Common myeloid progenitor, CD34-positive (primary cell): Measurements from ENCODE around the gene B4GALT5.

Experiments
- CTCF ChIA-PET: fragments of 350-600 bp; sonication (Branson Sonifier 250); formaldehyde crosslinking; loops from one replicate; lab custom pipeline; 2021; ENCODE audit warnings: antibody characterized with exemption; lab: Charles Lee
- POLR2A ChIA-PET: fragments of 350-600 bp; sonication (Branson Sonifier 250); formaldehyde crosslinking; loops from one replicate; lab custom pipeline; 2021; ENCODE audit warnings: antibody characterized with exemption; lab: Charles Lee
- DNase-seq, 3 donors: peaks; one replicate each; pipeline versions ENCODE4 v3.0.0 to v3.0.0-alpha.2; 2013
- H3K27ac ChIP-seq, 2 experiments: 1 replicate in 1 of 2; 2 replicates in 1 of 2; pipeline ENCODE4 v1.7.0; 2013; ENCODE audit warnings: inconsistent platforms in 2 of 2, low read length in 2 of 2, mild to moderate bottlenecking in 2 of 2, low read depth in 1 of 2, moderate library complexity in 1 of 2; ENCODE audit not compliant: severe bottlenecking in 2 of 2, insufficient read depth in 1 of 2, poor library complexity in 1 of 2
- H3K27me3 ChIP-seq, 5 experiments: replicated peaks in 2 of 5; 1 replicate in 3 of 5; 2 replicates in 2 of 5; pipeline versions ENCODE4 v1.6.1 to v1.7.0; 2013; ENCODE audit warnings: low read length in 4 of 5, mild to moderate bottlenecking in 2 of 5, moderate library complexity in 2 of 5, inconsistent platforms in 1 of 5; ENCODE audit not compliant: insufficient read depth in 5 of 5, control insufficient read depth in 4 of 5
- H3K36me3 ChIP-seq, 4 experiments: 1 replicate in 2 of 4; 2 replicates in 2 of 4; pipeline versions ENCODE4 v1.6.1 to v1.7.0; 2013; ENCODE audit warnings: low read length in 3 of 4, control low read depth in 1 of 4, mild to moderate bottlenecking in 1 of 4; ENCODE audit not compliant: control insufficient read depth in 4 of 4, insufficient read depth in 4 of 4
- H3K4me1 ChIP-seq, 4 experiments: 1 replicate in 3 of 4; 2 replicates in 1 of 4; pipeline versions ENCODE4 v1.6.1 to v1.7.1; 2013; ENCODE audit warnings: low read length in 3 of 4, mild to moderate bottlenecking in 3 of 4, control low read depth in 1 of 4, inconsistent platforms in 1 of 4, moderate library complexity in 1 of 4; ENCODE audit not compliant: control insufficient read depth in 4 of 4, insufficient read depth in 4 of 4; ENCODE audit errors: control extremely low read depth in 1 of 4
- H3K4me3 ChIP-seq, 7 experiments: 1 replicate in 4 of 7; 2 replicates in 3 of 7; pipeline versions ENCODE4 v1.5.1 to v1.7.0; 2013; ENCODE audit warnings: mild to moderate bottlenecking in 7 of 7, low read length in 6 of 7, moderate library complexity in 6 of 7, inconsistent platforms in 2 of 7, low read depth in 2 of 7, control low read depth in 1 of 7; ENCODE audit not compliant: insufficient read depth in 4 of 7, control insufficient read depth in 1 of 7; ENCODE audit errors: extremely low read depth in 1 of 7
- H3K9me3 ChIP-seq, 5 experiments: 1 replicate in 4 of 5; 2 replicates in 1 of 5; pipeline versions ENCODE4 v1.6.1 to v1.7.1; 2013; ENCODE audit warnings: low read length in 4 of 5, mild to moderate bottlenecking in 2 of 5, inconsistent platforms in 1 of 5, low read depth in 1 of 5, moderate library complexity in 1 of 5; ENCODE audit not compliant: control insufficient read depth in 4 of 5, insufficient read depth in 2 of 5; ENCODE audit errors: control extremely low read depth in 1 of 5
- WGBS: methylation state at CpG from one replicate; pipeline ENCODE4 v1.1.5; 2013; ENCODE audit not compliant: insufficient coverage; 5-methylcytosine and 5-hydroxymethylcytosine counted together

Gene B4GALT5

DNA sequence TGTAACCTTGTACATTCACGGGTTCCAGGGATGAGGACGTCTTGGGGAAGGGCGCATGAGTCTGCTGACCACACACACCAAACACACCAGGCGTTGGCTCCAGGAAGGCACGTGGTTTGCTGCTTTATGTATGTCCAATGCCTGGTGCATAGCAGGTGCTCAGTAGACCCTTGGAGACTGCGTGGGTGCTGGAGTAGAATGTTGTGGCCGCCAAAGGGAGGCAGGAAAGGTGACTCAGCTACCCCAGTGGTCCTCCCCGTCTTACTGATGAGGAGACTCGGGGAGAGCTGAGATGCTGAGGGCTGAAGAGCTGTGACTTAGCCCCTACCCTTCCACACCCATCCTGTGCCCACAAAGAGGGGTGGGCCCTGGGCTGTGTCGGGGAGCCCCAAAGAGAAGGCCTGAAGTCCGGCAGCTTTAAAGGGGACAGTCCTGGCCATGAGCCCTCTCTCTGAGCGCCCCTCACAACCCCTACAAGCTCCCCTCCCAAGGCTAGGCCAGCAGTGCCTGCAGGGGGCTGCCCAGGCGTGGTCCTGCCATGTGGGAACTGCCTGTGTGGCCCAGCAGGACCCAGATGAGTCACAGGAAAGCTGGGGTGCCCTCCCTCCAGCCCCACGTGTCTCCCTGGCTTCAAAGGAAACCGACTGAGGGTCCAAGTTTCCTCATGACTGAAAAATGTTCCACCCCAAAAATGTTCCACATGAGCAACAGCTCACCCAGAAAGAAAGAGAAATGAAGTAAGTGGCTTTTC is 117.7 kb downstream of the B4GALT5 start:
- CTCF ChIA-PET, result interaction anchor here (1.2 to 4.6 kb wide), 3 partner anchors 13 to 60 kb away, joined by 3 to 30 read pairs (median 5); no protein-coding TSS in a partner anchor
- Histone ChIP-seq H3K36me3 (no peaks in the 10 kb centered on the region), H3K4me1 (peaks cover 0 to 15% (median 11%) of the 10 kb centered on the region in 4 experiments), H3K27ac (no peak overlapping the region), H3K27me3 (peaks cover 0 to 4% (median 0%) of the 10 kb centered on the region in 5 experiments), H3K4me3 (no peak overlapping the region), H3K9me3 (no peaks in the 10 kb centered on the region)
- POLR2A ChIA-PET, result no interaction called here
- WGBS, result 71% methylated on average over 12 of the region's 15 CpGs
- DNase-seq, result peak in 2 of 3 donors; percentile 58 to 75

GRCh38 chr20:49595346-49595745 is 118.3 kb downstream of the B4GALT5 start:
- Histone ChIP-seq H3K9me3 (no peaks in the 10 kb centered on the region), H3K4me1 (peaks cover 0 to 16% (median 12%) of the 10 kb centered on the region in 4 experiments), H3K36me3 (no peaks in the 10 kb centered on the region), H3K27me3 (peaks cover 0 to 4% (median 0%) of the 10 kb centered on the region in 5 experiments), H3K4me3 (no peak overlapping the region), H3K27ac (no peak overlapping the region)
- DNase-seq, result no peak
- POLR2A ChIA-PET, result no interaction called here
- CTCF ChIA-PET, result interaction anchor here (1.2 to 4.6 kb wide), 3 partner anchors 14 to 59 kb away, joined by 3 to 30 read pairs (median 3); no protein-coding TSS in a partner anchor
- WGBS, result 96% methylated on average over 7 of the region's 10 CpGs

GRCh38 chr20:49594931-49595315 is 118.8 kb downstream of the B4GALT5 start:
- Histone ChIP-seq H3K36me3 (no peaks in the 10 kb centered on the region), H3K27ac (no peak overlapping the region), H3K27me3 (peaks cover 0 to 4% (median 0%) of the 10 kb centered on the region in 5 experiments), H3K4me3 (no peak overlapping the region), H3K4me1 (peaks cover 0 to 19% (median 12%) of the 10 kb centered on the region in 4 experiments), H3K9me3 (no peaks in the 10 kb centered on the region)
- no peak for DNase-seq
- POLR2A ChIA-PET, result no interaction called here
- WGBS, result 100% methylated on average over 5 of the region's 6 CpGs
- CTCF ChIA-PET, result interaction anchor here (1.1 to 1.4 kb wide), 3 partner anchors 13 to 59 kb away, joined by 3 read pairs; no protein-coding TSS in a partner anchor

GRCh38 chr20:49594143-49594930 is 119.3 kb downstream of the B4GALT5 start:
- Histone ChIP-seq H3K27me3 (peaks cover 0 to 4% (median 0%) of the 10 kb centered on the region in 5 experiments), H3K4me1 (peaks cover 0 to 19% (median 12%) of the 10 kb centered on the region in 4 experiments), H3K4me3 (no peak overlapping the region), H3K27ac (no peak overlapping the region), H3K36me3 (no peaks in the 10 kb centered on the region), H3K9me3 (no peaks in the 10 kb centered on the region)
- 91% methylated on average over 12 of the region's 12 CpGs for WGBS
- no peak for DNase-seq
- ChIA-PET CTCF (interaction anchor here (1.1 to 1.4 kb wide), 3 partner anchors 13 to 16 kb away, joined by 3 to 4 read pairs (median 3); no protein-coding TSS in a partner anchor), POLR2A (no interaction called here)

DNA sequence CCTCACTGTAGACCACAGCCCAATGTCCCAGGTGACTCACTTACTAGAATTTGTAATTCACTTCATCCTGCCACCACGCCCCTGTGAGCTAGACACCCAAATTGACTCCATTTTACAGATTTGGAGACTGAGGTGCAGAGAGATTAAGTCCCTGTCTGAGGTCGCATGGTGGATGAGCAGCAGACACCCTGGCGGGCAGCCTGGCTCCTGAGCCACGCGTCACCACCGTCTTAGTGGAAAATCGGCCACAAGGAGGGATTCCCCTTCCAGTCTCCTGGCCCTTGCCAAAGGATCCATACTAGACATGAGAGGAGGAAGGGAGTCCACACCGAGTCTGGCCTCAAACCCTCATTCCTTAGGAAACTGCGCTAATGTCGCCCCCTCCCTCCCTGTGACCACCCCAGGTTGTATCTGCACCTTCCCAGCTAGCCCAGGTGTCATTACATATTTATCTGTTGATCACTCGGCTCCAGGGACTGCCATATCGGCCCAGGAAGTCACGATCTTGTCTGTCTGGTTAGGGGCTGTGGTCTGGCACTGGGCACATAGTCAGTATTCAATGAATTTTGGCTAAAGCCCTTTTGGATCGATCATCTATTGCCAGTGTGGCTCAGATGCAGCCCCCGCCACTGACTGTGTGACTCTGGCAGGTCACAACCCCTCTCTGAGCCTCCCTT is 120.1 kb downstream of the B4GALT5 start:
- 98% methylated on average over 14 of the region's 15 CpGs for WGBS
- Histone ChIP-seq H3K27me3 (peaks cover 0 to 4% (median 0%) of the 10 kb centered on the region in 5 experiments), H3K4me1 (peaks cover 0 to 19% (median 12%) of the 10 kb centered on the region in 4 experiments), H3K4me3 (no peak overlapping the region), H3K27ac (no peak overlapping the region), H3K9me3 (no peaks in the 10 kb centered on the region), H3K36me3 (no peaks in the 10 kb centered on the region)
- POLR2A ChIA-PET, result no interaction called here
- no peak for DNase-seq
- CTCF ChIA-PET, result interaction anchor here (1.1 to 1.4 kb wide), 3 partner anchors 14 to 17 kb away, joined by 3 to 4 read pairs (median 3); no protein-coding TSS in a partner anchor

GRCh38 chr20:49592120-49592519 is 121.6 kb downstream of the B4GALT5 start:
- no peak for DNase-seq
- Histone ChIP-seq H3K4me3 (no peak overlapping the region), H3K4me1 (peaks cover 0 to 19% (median 12%) of the 10 kb centered on the region in 4 experiments), H3K9me3 (no peaks in the 10 kb centered on the region), H3K36me3 (no peaks in the 10 kb centered on the region), H3K27me3 (peaks cover 0 to 4% (median 0%) of the 10 kb centered on the region in 5 experiments), H3K27ac (no peak overlapping the region)
- POLR2A ChIA-PET, result interaction anchor here (0.6 kb wide), 1 partner anchor 361 kb away, joined by 3 read pairs; no protein-coding TSS in a partner anchor
- CTCF ChIA-PET, result interaction anchor here (0.6 kb wide), 1 partner anchor 639 kb away, joined by 6 read pairs; no protein-coding TSS in a partner anchor
